Right cardiac atrium (tissue), 5 donors: ENCODE results near the gene PLA2R1. TPM values are rescaled to one million over a fixed set of nuclear protein-coding genes. Genes with fewer than 3 reads are reported as not detected.

ENCODE experiments used
- ATAC-seq, 2 donors: fragments of 200-7000 bp; cut with Tn5 transposase; one replicate each; pipeline versions ENCODE4 v1.8.0 to v1.9.1; 2020; ENCODE audit warnings: moderate library complexity in 2 of 2, mild to moderate bottlenecking in 1 of 2
- DNase-seq, 3 donors: peaks; one replicate each; pipeline ENCODE4 v3.0.0-alpha.2; 2020
- H3K27ac ChIP-seq: one replicate; pipeline ENCODE4 v1.5.1; 2013; ENCODE audit warnings: mild to moderate bottlenecking, low read length, control low read depth, moderate library complexity
- H3K27me3 ChIP-seq: one replicate; pipeline ENCODE4 v1.6.1; 2013; ENCODE audit not compliant: control insufficient read depth, insufficient read depth
- H3K4me1 ChIP-seq: one replicate; pipeline ENCODE4 v1.6.1; 2013; ENCODE audit warnings: low read length; ENCODE audit not compliant: control insufficient read depth, insufficient read depth
- H3K4me3 ChIP-seq: one replicate; pipeline ENCODE4 v1.5.1; 2013; ENCODE audit warnings: low read length, control low read depth
- H3K9me3 ChIP-seq: one replicate; pipeline ENCODE4 v1.6.1; 2013; ENCODE audit warnings: low read length; ENCODE audit not compliant: control insufficient read depth
- WGBS: extraction: QIAGEN DNeasy Blood & Tissue Kit; methylation state at CpG from one replicate; pipeline ENCODE4 v1.1.7; 2013; 5-methylcytosine and 5-hydroxymethylcytosine counted together
- intact Hi-C, 4 donors: fragments of 100-400 bp; cut with DNase I; formaldehyde crosslinking; loops; one replicate each; pipeline versions ENCODE4 v1.11.0 to v1.14.0; 2022 to 2023
- polyA plus RNA-seq: library from polyadenylated mRNA; stranded (reverse); fragments of 200-250 nt; gene quantifications from one replicate; pipeline ENCODE4 v1.2.3, GENCODE V29; 2013
- total RNA-seq, 4 donors: library from RNA; stranded (reverse); fragmentation: NEBNext Ultra II Directional; extraction: Animal tissue kit (Norgen Biotek cat#: 25700); gene quantifications; one replicate each; pipeline ENCODE4 v1.2.1, GENCODE V29; 2021
- donor health status: healthy with polysubstance abuse.
- donor health status: DM: no; HTN: yes; CAD: no.
- donor health status: DM: no; HTN: no; CAD: no.
- donor health status: DM: no; HTN: yes; CAD: no; lungs with severe emphysema.
- donor health status: DM: yes; HTN: yes; CAD: no.

PLA2R1 gene
- total and polyA plus RNA-seq, 5 donors: 1.8 to 5.9 (median 4.7) TPM

DNA sequence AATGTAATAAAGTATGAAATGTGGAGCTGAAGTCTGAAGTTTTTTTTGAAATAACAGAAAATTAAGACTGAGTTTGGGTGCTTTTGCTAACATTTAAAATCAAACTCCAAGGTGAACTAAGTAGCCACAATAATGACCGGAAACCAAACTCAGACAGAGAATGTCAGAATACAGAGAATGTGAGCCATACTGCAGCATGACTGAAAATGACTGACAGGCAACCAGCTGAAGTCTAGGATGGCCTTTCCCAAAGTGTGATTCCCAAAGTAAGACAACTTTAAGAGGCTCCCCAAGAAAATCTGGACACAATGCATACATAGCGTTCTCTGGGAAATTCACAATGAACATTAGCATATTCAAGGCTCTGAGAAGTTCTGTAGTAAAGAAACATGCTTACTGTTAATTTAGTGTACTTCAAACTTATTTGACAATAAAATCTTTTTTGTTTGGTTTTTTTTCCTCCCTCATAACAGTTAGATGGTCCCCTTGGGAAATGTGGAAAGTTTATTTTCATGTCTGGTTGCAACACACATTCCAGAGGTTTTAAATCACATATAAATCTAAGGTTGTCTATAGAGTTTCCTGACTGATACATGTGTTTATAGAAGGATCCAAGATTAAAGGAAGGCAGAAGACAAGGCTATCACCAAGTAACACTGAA lies 28.6 kb downstream of the PLA2R1 start:
- ATAC-seq (no peak), DNase-seq (no peak)
- Histone ChIP-seq H3K4me1 (no peaks in the 10 kb centered on the region), H3K27ac (no peak overlapping the region), H3K9me3 (no peaks in the 10 kb centered on the region), H3K27me3 (no peaks in the 10 kb centered on the region), H3K4me3 (no peak overlapping the region)
- intact Hi-C loops: no loop called here
- WGBS: 76% methylated on average over 2 of the region's 2 CpGs

DNA sequence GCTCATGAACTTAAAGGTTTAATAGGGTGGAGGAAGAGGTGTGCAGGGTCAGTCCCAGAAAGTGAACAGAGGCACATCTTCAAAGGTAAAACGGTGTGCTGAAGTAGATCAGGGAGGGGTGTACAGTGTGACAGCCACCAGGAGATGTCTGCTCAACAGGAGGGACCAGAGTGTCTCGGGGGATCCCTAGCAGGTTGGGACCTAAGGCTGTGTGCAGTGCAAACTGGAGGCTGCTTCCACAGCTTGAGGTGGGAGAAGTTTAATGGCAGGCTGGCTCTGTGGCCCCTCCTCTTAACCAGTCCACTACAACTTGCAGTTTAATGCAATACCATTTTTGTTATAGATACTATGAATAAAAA lies 33.2 kb downstream of the PLA2R1 start:
- 50% methylated on average over 2 of the region's 2 CpGs for WGBS
- no peak for ATAC-seq

DNA sequence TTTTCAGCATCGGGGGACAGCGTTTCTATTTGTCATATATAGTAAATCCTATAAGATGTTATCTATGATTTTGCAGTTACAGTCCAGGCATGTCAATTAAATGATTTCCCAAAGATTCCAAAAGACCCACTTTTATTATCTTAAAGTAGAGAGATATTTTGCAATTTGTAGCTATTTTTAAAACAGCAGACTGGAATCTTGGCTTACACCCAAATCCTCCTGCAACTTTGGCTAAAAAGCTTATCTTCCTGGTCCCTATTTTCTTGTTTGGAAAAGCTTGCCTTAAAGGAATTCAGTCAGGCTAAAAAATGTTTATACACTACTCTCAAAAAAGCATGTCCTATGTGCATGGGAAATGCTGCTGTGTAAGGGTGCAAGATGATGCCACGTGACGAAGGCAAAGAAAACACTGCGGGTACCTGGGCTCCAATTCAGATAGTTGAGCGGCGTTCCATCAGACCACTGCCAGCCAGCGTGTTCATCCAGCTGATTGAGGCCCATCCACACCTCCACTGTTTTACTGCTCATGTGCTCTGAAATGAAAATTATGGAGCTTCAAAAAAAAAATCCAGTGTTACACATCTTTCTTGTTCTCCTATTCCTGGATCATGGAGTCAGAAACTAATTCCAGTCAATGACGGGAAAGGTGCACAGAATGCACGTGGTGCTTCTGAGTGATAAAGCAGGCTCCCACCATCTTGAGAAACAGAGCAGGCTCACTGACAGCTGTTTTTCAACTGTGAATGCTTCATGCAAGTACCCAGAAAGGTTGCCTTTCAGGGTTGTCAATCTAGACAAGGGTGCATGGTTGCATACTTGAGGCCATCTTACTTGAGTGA lies 33.8 kb downstream of the PLA2R1 start:
- WGBS: 32% methylated on average over 10 of the region's 10 CpGs
- H3K9me3 ChIP-seq: no peaks in the 10 kb centered on the region
- no peak overlapping the region for H3K27ac ChIP-seq
- intact Hi-C loops: no loop called here
- no peaks in the 10 kb centered on the region for H3K4me1 ChIP-seq
- ATAC-seq (peak in 1 of 2 donors; percentile 40), DNase-seq (no peak)
- no peak overlapping the region for H3K4me3 ChIP-seq
- H3K27me3 ChIP-seq: no peaks in the 10 kb centered on the region

More for the DNA sequence above, 33.2 kb downstream of the PLA2R1 start:
- Histone ChIP-seq H3K9me3 (no peaks in the 10 kb centered on the region), H3K27ac (no peak overlapping the region), H3K27me3 (no peaks in the 10 kb centered on the region), H3K4me1 (no peaks in the 10 kb centered on the region), H3K4me3 (no peak overlapping the region)
- DNase-seq: no peak
- intact Hi-C loops: no loop called here

DNA sequence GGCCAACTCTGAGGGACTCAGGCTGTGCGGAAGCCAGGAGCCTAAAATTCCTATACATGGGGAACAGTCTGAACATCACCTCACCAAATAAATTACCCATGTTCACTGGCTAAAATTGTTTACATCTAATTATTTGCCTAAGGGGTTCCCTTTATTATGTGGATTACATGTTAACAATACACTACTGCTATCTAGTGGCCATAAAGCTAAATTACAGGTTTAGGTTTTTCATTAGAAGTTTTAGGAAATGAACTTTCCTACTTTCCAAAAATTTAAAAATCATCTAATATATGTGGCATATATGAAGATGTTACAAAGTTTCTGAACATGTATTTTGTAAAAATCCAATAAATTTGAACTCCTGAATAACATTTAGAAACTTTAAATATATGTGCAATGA lies 40.3 kb downstream of the PLA2R1 start:
- no peak overlapping the region for H3K4me3 ChIP-seq
- intact Hi-C loops: no loop called here
- ATAC-seq (no peak), DNase-seq (no peak)
- no peaks in the 10 kb centered on the region for H3K4me1 ChIP-seq
- H3K27ac ChIP-seq: no peak overlapping the region
- 99% methylated on average over 1 of the region's 1 CpG for WGBS
- no peaks in the 10 kb centered on the region for H3K27me3 ChIP-seq
- H3K9me3 ChIP-seq: no peaks in the 10 kb centered on the region

DNA sequence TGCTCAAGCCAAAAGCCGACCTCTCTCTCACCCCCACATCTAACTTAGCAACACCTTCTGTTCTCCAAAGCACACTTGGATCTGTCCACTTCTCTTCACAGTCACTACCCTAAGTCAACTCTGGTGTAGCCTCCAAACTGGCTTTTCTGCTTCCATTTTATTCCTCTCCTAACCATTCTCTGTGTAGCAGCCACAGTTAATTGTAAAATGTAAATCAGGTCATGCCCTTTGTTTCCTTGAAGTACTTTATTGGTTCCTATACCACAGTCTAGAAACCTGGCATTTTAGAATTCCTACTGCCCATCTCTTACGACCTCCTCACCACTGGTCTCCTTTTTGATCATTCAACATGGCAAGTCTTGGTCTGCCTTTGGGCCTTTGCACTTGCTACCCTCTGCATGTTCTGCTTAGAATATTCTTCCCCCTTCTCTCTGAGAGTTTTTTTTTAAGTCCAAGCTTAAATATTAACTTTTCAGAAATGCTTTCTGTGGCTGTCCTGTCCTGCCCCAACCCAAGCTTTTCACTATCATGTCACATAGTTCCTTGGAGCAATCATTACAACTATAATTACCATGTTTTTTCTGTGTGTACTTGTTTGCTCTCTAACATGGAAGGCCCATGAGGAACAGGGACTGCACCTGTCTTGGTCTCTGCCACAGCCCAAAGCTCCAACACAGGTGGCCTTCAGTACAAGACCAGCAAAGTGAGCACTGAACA lies 42.9 kb downstream of the PLA2R1 start:
- H3K4me1 ChIP-seq: no peaks in the 10 kb centered on the region
- ATAC-seq (no peak), DNase-seq (no peak)
- WGBS: 94% methylated on average over 2 of the region's 2 CpGs
- H3K4me3 ChIP-seq: no peak overlapping the region
- no peak overlapping the region for H3K27ac ChIP-seq
- H3K9me3 ChIP-seq: no peaks in the 10 kb centered on the region
- H3K27me3 ChIP-seq: no peaks in the 10 kb centered on the region
- intact Hi-C loops: no loop called here

DNA sequence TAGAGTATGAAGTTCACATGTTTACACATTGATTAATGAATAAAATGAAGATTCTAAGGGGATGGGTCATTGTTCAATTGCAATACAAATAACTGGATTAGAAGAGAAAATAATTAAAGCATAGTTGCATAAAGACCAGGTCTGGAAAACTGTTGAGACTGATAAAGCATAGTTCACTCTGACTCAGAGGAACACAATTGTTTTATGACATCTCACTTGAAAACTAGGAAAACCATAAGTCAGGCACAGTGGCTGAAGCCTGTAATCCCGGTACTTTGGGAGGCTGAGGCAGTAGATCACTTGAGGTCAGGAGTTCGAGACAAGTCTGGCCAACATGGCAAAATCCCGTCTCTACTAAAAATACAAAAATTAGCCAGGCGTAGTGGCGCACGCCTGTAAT lies 46.7 kb downstream of the PLA2R1 start:
- Histone ChIP-seq H3K27me3 (no peaks in the 10 kb centered on the region), H3K27ac (no peak overlapping the region), H3K4me1 (no peaks in the 10 kb centered on the region), H3K9me3 (no peaks in the 10 kb centered on the region), H3K4me3 (no peak overlapping the region)
- no peak for DNase-seq
- intact Hi-C loops: no loop called here
- no peak for ATAC-seq
- WGBS: 78% methylated on average over 6 of the region's 6 CpGs

DNA sequence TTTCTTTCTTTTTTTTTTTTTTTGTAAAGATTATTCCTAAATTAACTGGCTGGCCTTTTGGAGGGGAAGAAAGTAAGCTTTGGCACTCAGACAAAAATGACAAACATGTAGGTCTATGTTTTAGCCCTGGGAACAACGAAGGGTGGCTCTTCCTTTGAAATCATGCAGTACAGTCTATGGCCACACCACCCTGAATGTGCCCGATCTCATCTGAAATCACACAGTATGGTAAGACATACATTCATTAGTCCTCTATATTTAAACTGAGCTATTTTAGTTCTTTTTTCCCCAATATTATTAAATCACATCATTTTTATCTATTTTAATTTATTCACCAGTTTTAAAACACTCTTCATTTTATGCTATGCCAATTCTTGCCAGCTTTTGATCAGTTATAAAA lies 48.2 kb downstream of the PLA2R1 start:
- H3K27ac ChIP-seq: no peak overlapping the region
- intact Hi-C loops: no loop called here
- H3K9me3 ChIP-seq: no peaks in the 10 kb centered on the region
- H3K4me3 ChIP-seq: no peak overlapping the region
- H3K4me1 ChIP-seq: no peaks in the 10 kb centered on the region
- H3K27me3 ChIP-seq: no peaks in the 10 kb centered on the region
- no peak for DNase-seq
- ATAC-seq: no peak
- 11% methylated on average over 2 of the region's 2 CpGs for WGBS

DNA sequence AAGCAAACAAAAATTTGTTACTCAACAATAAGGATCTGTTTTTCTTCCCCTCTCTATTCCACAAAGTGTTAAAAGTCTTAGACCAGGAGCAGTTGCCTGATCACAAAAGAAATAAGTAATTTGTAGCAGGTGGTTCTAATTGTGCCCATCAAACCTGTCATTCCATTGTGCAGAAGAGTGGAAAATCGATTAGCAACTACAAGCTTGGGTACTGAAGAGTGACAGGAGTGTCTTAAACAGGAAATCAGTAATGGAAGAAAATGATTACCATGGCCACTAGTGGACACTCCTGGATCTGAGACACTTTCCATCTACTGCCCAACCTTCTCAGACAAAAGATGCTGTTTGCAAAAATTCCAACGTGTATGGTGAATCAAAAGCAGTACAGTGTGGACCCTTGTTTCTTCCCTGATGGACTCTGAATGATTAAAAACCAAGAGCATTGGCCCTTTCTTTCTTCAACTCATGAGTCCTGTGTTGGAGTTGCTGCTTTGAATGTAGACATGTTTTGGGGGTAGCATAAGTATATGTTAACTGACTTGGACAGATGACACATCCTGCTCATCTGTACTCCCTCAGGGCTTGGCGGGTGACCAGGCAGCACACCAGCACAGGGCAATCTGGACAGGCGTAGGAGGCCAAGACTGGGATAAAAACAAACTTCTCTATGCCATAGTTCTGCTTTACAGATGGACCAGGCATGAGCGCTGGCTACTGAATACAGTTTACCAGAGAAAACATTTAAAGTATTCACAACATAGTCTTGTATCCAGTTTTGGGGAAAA lies 51.9 kb downstream of the PLA2R1 start:
- intact Hi-C loops: no loop called here
- Histone ChIP-seq H3K9me3 (no peaks in the 10 kb centered on the region), H3K4me3 (no peak overlapping the region), H3K4me1 (no peaks in the 10 kb centered on the region), H3K27ac (no peak overlapping the region), H3K27me3 (no peaks in the 10 kb centered on the region)
- DNase-seq: no peak
- ATAC-seq: no peak
- WGBS: 65% methylated on average over 5 of the region's 5 CpGs

DNA sequence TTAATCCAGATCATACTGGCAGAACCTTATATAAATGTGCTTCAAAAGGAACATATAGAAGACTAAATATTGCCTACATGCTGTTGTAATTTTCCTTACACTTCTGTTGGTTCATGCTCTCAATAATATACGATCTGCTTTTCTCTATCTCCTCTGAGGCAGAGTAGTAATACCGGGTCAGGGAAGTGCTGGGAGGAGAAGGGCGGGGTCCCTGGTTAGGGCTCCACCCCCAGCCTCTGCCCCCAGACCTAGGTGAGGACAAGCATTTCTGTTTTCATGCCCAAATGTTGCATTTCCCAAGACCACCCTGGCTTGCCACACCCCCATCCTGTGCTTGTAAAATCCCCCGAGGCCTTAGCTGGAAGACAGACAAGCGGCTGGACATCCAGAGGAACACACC lies 55.3 kb downstream of the PLA2R1 start:
- no peaks in the 10 kb centered on the region for H3K9me3 ChIP-seq
- DNase-seq (peak in 1 of 3 donors; percentile 13), ATAC-seq (peak in 1 of 2 donors; percentile 53)
- H3K4me1 ChIP-seq: no peaks in the 10 kb centered on the region
- H3K27me3 ChIP-seq: no peaks in the 10 kb centered on the region
- WGBS: 70% methylated on average over 5 of the region's 5 CpGs
- H3K27ac ChIP-seq: no peak overlapping the region
- intact Hi-C loops: no loop called here
- no peak overlapping the region for H3K4me3 ChIP-seq

DNA sequence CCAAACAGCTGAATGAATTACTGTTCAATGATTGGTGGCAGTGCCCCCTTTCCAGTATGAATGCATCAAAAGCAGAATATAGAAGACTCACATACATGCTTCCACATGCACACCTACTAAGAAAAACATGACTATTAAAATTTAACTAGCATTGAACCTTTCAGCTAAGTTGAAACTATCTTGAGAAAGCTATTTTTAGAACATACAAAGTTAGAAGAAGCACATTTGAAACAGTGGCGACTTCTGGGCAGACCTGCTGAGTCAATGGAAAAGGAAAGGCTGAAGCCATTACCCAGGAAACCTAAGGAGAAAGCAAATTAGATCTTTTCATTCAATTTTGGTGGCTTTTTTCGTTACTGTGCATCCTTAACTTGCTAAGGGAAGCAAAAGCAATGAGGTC lies 55.9 kb downstream of the PLA2R1 start:
- no peak overlapping the region for H3K4me3 ChIP-seq
- no peaks in the 10 kb centered on the region for H3K9me3 ChIP-seq
- WGBS: 49% methylated on average over 2 of the region's 2 CpGs
- H3K4me1 ChIP-seq: no peaks in the 10 kb centered on the region
- intact Hi-C loops: no loop called here
- no peak for ATAC-seq
- H3K27ac ChIP-seq: no peak overlapping the region
- no peak for DNase-seq
- H3K27me3 ChIP-seq: no peaks in the 10 kb centered on the region
